ENCODE data around the gene DUS2.
"Not testable (repeated sequence)": the region's sequence is repeated elsewhere in the genome, so short reads cannot be mapped to it uniquely, and the experiment has no call there.

DUS2 gene

DNA sequence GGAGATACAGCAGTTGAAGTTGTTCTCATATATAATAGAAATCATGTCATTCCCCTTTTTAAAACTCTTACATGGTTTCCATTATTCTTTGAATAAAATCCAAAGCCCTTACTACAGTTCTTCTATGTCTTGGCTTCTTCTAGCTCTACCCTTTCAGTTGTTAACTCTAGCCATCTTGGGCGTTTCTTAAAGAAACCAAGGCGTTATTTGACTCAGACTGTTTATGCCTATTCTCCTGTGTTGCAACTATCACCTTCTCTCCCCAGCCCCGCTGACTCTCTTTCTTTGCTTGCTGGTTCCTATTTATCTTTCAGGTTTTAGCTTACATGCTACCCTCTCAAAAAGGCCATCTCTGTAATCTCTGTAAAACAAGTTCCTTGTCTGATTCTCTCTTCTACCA, 94.8 kb downstream of the DUS2 start:
- Histone ChIP-seq H3K27ac (ENCODE audit: low read depth, low read length) (no peak overlapping the region), H3K36me3 (ENCODE audit: control insufficient read depth in 1 of 2, insufficient read depth in 2 of 2, low read length in 2 of 2) (no peaks in the 10 kb centered on the region), H3K4me1 (ENCODE audit: control insufficient read depth in 1 of 2, insufficient read depth in 2 of 2, low read length in 2 of 2) (peaks cover 6 to 20% of the 10 kb centered on the region in 2 donors), H3K4me3 (ENCODE audit: low read depth in 1 of 2, low read length in 2 of 2) (no peak overlapping the region), H3K9me3 (ENCODE audit: control insufficient read depth in 1 of 2, low read length in 2 of 2) (no peaks in the 10 kb centered on the region), H3K9ac (ENCODE audit: low read depth in 1 of 2, low read length in 2 of 2) (no peak overlapping the region), H3K27me3 (ENCODE audit: control insufficient read depth in 1 of 2, insufficient read depth in 2 of 2, low read length in 2 of 2) (no peaks in the 10 kb centered on the region)

DNA sequence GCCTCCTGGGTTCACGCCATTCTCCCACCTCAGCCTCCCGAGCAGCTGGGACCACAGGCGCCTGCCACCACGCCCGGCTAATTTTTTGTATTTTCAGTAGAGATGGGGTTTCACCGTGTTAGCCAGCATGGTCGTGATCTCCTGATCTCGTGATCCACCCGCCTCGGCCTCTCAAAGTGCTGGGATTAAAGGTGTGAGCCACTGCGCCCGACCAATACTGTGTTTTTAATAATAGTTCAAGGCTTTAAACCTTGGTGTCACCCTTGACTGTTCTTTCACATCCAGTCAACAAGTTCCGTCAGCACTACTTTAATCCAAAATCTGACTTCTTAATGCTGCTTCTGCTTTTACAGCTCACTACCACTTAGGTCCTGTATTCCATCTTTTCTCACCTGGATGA, 95.9 kb downstream of the DUS2 start:
- not testable (repeated sequence) for H3K9me3 ChIP-seq (ENCODE audit: control insufficient read depth in 1 of 2, low read length in 2 of 2); H3K27ac ChIP-seq (ENCODE audit: low read depth, low read length); H3K27me3 ChIP-seq (ENCODE audit: control insufficient read depth in 1 of 2, insufficient read depth in 2 of 2, low read length in 2 of 2)

DNA sequence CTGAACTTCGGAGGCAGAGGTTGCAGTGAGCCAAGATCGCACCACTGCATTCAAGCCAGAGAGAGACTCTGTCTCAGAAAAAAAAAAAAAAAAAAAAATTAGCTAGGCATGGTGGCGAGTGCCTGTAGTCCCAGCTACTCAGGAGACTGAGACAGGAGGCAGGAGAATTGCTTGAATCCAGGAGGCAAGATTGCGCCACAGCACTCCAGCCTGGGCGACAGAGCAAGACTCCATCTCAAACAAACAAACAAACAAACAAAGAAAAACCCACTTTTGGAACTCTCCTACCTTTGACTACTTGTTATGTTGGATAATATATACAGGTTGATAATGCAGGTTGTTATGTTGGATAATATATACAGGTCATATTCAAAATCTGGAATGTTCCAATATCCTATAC, 97.4 kb downstream of the DUS2 start:
- H3K4me1 ChIP-seq (ENCODE audit: control insufficient read depth in 1 of 2, insufficient read depth in 2 of 2, low read length in 2 of 2) = peaks cover 6 to 20% of the 10 kb centered on the region in 2 donors
- not testable (repeated sequence) for H3K4me3 ChIP-seq (ENCODE audit: low read depth in 1 of 2, low read length in 2 of 2); H3K9ac ChIP-seq (ENCODE audit: low read depth in 1 of 2, low read length in 2 of 2); H3K27ac ChIP-seq (ENCODE audit: low read depth, low read length); H3K36me3 ChIP-seq (ENCODE audit: control insufficient read depth in 1 of 2, insufficient read depth in 2 of 2, low read length in 2 of 2); H3K27me3 ChIP-seq (ENCODE audit: control insufficient read depth in 1 of 2, insufficient read depth in 2 of 2, low read length in 2 of 2); H3K9me3 ChIP-seq (ENCODE audit: control insufficient read depth in 1 of 2, low read length in 2 of 2)

More for the DNA sequence above, 95.9 kb downstream of the DUS2 start:
- H3K4me3 ChIP-seq (ENCODE audit: low read depth in 1 of 2, low read length in 2 of 2); H3K9ac ChIP-seq (ENCODE audit: low read depth in 1 of 2, low read length in 2 of 2); H3K36me3 ChIP-seq (ENCODE audit: control insufficient read depth in 1 of 2, insufficient read depth in 2 of 2, low read length in 2 of 2): not testable (repeated sequence)
- H3K4me1 ChIP-seq (ENCODE audit: control insufficient read depth in 1 of 2, insufficient read depth in 2 of 2, low read length in 2 of 2) = peaks cover 6 to 20% of the 10 kb centered on the region in 2 donors

DNA sequence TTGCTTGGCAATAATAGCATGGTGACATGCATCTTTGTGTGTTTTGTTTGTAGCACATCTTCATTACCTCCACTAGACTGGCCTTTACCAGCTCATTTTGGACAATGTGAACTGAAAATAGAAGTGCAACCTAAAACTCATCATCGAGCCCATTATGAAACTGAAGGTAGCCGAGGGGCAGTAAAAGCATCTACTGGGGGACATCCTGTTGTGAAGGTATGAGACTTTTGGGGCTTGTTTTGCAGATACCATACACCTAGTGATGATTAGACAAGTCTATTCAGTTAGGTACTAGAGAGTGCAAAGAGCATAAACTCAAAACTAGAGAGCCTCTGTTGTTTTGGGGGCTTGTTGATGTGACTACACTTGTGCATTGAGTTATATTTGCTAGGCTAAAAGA, 103.3 kb downstream of the DUS2 start:
- Histone ChIP-seq H3K27me3 (ENCODE audit: control insufficient read depth in 1 of 2, insufficient read depth in 2 of 2, low read length in 2 of 2) (no peaks in the 10 kb centered on the region), H3K4me1 (ENCODE audit: control insufficient read depth in 1 of 2, insufficient read depth in 2 of 2, low read length in 2 of 2) (peaks cover 0 to 6% of the 10 kb centered on the region in 2 donors), H3K9me3 (ENCODE audit: control insufficient read depth in 1 of 2, low read length in 2 of 2) (no peaks in the 10 kb centered on the region), H3K4me3 (ENCODE audit: low read depth in 1 of 2, low read length in 2 of 2) (no peak overlapping the region), H3K27ac (ENCODE audit: low read depth, low read length) (no peak overlapping the region), H3K9ac (ENCODE audit: low read depth in 1 of 2, low read length in 2 of 2) (no peak overlapping the region), H3K36me3 (ENCODE audit: control insufficient read depth in 1 of 2, insufficient read depth in 2 of 2, low read length in 2 of 2) (peaks cover 0 to 8% of the 10 kb centered on the region in 2 donors)

DNA sequence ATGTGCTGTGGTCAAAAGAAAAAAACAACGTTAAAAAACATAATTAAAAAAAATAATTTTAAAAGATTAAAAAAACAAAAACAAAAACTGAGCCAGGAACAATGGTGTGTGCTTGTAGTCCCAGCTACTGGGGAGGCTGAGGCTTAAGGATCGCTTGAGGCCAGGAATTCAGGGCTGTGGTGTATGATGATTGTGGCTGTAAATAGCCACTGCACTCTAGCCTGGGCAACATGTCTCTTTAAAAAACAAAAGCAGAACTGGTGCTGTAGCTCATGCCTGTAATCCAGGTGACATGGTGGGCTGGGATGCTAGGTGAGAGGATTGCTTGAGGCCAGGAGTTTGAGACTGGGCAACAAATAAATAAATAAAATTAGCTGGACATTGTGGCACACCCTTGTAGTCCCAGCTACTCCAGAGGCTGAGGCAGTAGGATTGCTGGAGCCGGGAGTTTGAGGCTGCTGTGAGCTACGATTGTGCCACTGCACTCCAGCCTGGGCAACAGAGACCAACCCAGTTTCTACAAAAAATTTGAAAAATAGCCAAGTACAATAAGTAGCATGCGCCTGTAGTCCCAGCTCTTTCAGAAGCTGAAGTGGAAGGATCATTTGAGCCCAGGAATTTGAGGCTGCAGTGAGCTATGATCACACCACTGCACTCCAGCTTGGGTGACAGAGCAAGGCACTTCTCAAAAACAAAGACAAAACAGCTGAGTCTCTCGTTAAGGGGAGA, 105.7 kb downstream of the DUS2 start:
- Histone ChIP-seq H3K27me3 (ENCODE audit: control insufficient read depth in 1 of 2, insufficient read depth in 2 of 2, low read length in 2 of 2) (no peaks in the 10 kb centered on the region), H3K36me3 (ENCODE audit: control insufficient read depth in 1 of 2, insufficient read depth in 2 of 2, low read length in 2 of 2) (peaks cover 0 to 10% of the 10 kb centered on the region in 2 donors), H3K4me3 (ENCODE audit: low read depth in 1 of 2, low read length in 2 of 2) (no peak overlapping the region), H3K27ac (ENCODE audit: low read depth, low read length) (no peak overlapping the region), H3K4me1 (ENCODE audit: control insufficient read depth in 1 of 2, insufficient read depth in 2 of 2, low read length in 2 of 2) (peaks cover 0 to 12% of the 10 kb centered on the region in 2 donors), H3K9ac (ENCODE audit: low read depth in 1 of 2, low read length in 2 of 2) (no peak overlapping the region), H3K9me3 (ENCODE audit: control insufficient read depth in 1 of 2, low read length in 2 of 2) (no peaks in the 10 kb centered on the region)

Data from duodenal mucosa (tissue), 2 donors.